Vein endothelial cell (primary cell): ENCODE results near the gene RNF13. TPM values are rescaled to one million over a fixed set of nuclear protein-coding genes. Genes with fewer than 3 reads are reported as not detected.

ENCODE experiments used
- small RNA-seq: library from RNA; depleted of rRNA; stranded (forward); fragments of <200 nt; gene quantifications from one replicate; pipeline ENCODE3, GENCODE V24; 2012
- total RNA-seq: library from RNA; depleted of rRNA; stranded (reverse); fragments of >200 nt; gene quantifications from 2 replicates; pipeline ENCODE4 v1.2.3, GENCODE V29; 2012

The RNF13 gene, protein sequence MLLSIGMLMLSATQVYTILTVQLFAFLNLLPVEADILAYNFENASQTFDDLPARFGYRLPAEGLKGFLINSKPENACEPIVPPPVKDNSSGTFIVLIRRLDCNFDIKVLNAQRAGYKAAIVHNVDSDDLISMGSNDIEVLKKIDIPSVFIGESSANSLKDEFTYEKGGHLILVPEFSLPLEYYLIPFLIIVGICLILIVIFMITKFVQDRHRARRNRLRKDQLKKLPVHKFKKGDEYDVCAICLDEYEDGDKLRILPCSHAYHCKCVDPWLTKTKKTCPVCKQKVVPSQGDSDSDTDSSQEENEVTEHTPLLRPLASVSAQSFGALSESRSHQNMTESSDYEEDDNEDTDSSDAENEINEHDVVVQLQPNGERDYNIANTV
- total RNA-seq = 40.2 and 49.6 TPM in 2 replicates

DNA sequence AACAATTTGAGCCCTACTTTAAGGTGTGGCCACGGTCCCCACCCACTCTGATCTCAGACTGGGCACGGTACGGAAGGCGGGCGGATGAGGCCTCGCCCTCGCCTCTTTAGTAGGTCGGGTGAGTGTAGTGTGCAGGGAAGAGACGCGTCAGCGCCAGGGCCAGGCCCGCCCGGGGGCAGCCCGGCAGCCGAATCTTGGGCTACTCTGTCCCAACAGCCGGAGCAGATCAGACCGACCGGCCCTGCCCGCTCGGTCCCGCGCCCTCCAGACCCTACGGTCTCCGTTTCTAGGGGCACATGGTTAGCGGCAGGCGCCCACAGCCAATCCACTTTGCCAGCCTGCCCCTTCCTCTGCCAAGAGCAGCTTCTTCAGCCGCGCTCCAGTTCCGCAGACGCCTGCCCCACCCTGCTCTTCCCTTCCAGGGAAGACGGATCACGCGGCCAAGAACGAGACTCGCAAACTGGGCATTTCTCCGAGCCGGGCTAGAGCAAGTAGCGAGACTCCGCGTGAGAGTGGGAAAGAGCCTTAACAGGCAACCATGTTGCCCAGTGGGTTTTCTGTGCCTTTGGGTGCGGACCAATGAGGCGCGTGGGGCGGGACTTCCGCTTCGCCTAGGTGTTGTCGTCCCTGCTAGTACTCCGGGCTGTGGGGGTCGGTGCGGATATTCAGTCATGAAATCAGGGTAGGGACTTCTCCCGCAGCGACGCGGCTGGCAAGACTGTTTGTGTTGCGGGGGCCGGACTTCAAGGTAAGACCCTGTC, at the start of gene RNF13:
TSS of gene RNF13 (plus strand) at position 610 of the 761 bp plus-strand sequence. CDS start 32,812 bp downstream, outside the sequence.

GRCh38 chr3:149792452-149793270, 20.4 kb upstream of the RNF13 start, which contains the start of gene ANKUB1:
TSS of gene ANKUB1 (minus strand) at chr3:149792554. CDS start at chr3:149792366, 188 bp downstream.

DNA sequence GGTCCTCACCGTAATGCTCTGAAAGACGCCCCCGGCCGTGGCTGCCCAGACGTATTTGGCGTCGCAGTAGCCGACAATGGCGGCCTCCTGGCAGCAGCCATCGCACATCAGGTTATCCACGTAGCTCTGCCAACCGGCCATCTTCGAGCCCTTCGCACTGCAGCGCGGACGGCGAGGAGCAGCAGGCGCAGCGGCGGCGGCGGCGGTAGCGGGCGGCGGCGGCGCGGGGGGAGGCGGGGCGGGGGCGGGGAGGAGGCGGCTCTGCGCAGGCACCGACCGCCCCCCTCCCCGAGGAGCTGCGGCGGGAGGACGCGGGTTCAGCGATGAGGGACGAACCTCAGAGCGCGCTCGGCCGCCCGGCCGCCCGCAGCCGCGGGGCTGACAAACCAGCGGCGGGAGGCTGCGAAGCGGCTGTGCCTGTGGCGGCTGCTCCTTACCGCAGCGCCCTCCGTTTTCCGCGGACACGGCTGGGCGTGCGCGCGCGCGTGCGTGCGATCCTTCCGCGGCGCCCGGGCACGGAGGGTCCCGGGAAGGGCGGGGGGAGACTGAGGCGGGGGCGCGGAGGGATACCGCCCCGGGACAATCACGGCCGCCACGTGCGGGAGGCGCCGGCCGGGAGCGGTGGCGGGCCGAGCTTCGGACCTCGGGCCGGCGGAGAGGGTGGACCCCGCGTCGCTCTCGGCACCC, 157.8 kb downstream of the RNF13 start, which contains the start of gene PFN2:
TSS of gene PFN2 (minus strand) at position 180 of the 687 bp plus-strand sequence. CDS start at position 141, 39 bp downstream.

Small RNAs within 50 kb of the gene (small RNA-seq; reads per million reads assigned to genes)
- gene RNU6-507P (not detected), gene RNU6-720P (not detected)

Other genes with a start within 250 kb of the RNF13 start
- 393 and 506 TPM in 2 replicates for gene WWTR1, start 155.2 kb upstream of the RNF13 start, total RNA-seq
- 26.5 and 41.4 TPM in 2 replicates for gene COMMD2, start 60.7 kb upstream of the RNF13 start, total RNA-seq
- not detected in 2 replicates for gene ANKUB1, start 20.7 kb upstream of the RNF13 start, total RNA-seq
- gene PFN2, start 157.7 kb downstream of the RNF13 start, total RNA-seq = 76.8 and 103 TPM in 2 replicates